Peyer's patch (tissue), 4 donors: ENCODE results near the gene SP9.

ENCODE experiments used
- CTCF ChIP-seq, 6 experiments: fragments of 450-650 bp in 4 of 6; fragments of 200-600 bp in 2 of 6; sonication (generic) in 1 of 6; IDR thresholded peaks; one replicate each; pipeline ENCODE4 v1.5.1; 2017 to 2019; ENCODE audit warnings: antibody characterized with exemption in 6 of 6, mild to moderate bottlenecking in 3 of 6, moderate library complexity in 1 of 6
- POLR2A ChIP-seq, 2 donors: fragments of 450-650 bp; IDR thresholded peaks; one replicate each; pipeline ENCODE4 v1.5.1; 2017; ENCODE audit warnings: antibody characterized with exemption in 2 of 2, mild to moderate bottlenecking in 2 of 2, moderate library complexity in 2 of 2

GRCh38 chr2:174362949-174363348 lies 28.2 kb downstream of the SP9 start:
- TF ChIP-seq CTCF (IDR thresholded peaks at IDR 0.05) (no peak), POLR2A (IDR thresholded peaks at IDR 0.05) (no peak)
